Measurements from ENCODE around the gene ATG7.
"Not testable (repeated sequence)": the region's sequence is repeated elsewhere in the genome, so short reads cannot be mapped to it uniquely, and the experiment has no call there.

Gene ATG7

DNA sequence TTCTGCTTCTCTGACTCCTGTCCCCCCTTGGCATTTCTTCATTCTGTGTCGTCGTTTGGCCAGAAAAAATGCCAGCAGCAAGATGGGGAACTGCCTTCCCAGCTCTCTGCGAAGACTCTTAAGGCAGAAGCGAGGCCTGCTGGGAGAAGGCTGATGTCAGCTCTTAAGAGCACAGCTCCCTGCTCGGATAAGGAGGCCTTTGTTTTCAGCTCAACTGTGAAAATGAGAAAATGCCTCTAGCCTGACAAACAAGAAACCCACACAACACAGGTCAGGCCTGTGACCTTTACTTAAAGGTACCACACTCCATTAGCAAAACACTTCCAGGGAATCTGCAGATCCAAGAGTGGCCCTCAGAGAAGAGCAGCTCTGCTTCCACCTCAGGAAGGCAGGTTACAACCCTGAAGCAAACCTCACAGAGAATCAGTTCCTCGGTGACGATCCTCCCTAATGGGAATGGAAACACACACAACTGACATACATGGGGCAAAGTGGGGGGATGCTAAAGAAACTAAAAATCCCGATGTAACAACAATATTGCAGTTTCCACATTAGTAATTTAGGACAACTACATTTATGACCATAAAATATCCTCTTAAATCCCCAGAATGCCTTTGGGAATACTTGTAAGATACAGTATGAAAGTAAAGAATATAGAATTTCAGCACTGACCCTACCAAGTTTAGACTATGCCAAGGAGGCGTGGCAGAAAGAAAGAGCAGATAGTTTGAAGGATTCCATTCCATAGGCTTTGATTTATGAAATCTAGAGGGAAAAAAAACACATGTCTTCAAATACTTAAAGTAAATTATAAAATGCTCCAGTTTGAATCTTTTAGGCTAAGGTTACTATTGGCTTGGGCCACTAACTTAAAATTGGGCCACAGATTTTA lies 319.4 kb downstream of the ATG7 start:
- no peak overlapping the region for H3K27ac Mint-ChIP-seq
- H3K4me3 Mint-ChIP-seq: no peak overlapping the region
- peaks cover 30% of the 10 kb centered on the region for H3K36me3 Mint-ChIP-seq (ENCODE audit: low read depth)
- H3K4me1 Mint-ChIP-seq (ENCODE audit: low read depth): peaks cover 29% of the 10 kb centered on the region
- peaks cover 6% of the 10 kb centered on the region for H3K9me3 Mint-ChIP-seq
- H3K27me3 Mint-ChIP-seq (ENCODE audit: low read depth): no peaks in the 10 kb centered on the region
- no peak for DNase-seq (ENCODE audit: low spot score)

- Mint-ChIP-seq H3K27ac (no peak overlapping the region), H3K27me3 (ENCODE audit: low read depth) (no peaks in the 10 kb centered on the region), H3K4me1 (ENCODE audit: low read depth) (peaks cover 24% of the 10 kb centered on the region), H3K36me3 (ENCODE audit: low read depth) (peaks cover 37% of the 10 kb centered on the region), H3K4me3 (no peak overlapping the region), H3K9me3 (peaks cover 12% of the 10 kb centered on the region)
- DNase-seq (ENCODE audit: low spot score): no peak
These were observed 320.5 kb downstream of the ATG7 start for GRCh38 chr3:11592445-11593298.

- Mint-ChIP-seq H3K27me3 (ENCODE audit: low read depth) (no peaks in the 10 kb centered on the region), H3K9me3 (peaks cover 15% of the 10 kb centered on the region), H3K4me3 (no peak overlapping the region), H3K27ac (no peak overlapping the region), H3K36me3 (ENCODE audit: low read depth) (peaks cover 45% of the 10 kb centered on the region), H3K4me1 (ENCODE audit: low read depth) (peaks cover 17% of the 10 kb centered on the region)
- DNase-seq (ENCODE audit: low spot score): no peak
These were observed 321.3 kb downstream of the ATG7 start for GRCh38 chr3:11593318-11594034.

DNA sequence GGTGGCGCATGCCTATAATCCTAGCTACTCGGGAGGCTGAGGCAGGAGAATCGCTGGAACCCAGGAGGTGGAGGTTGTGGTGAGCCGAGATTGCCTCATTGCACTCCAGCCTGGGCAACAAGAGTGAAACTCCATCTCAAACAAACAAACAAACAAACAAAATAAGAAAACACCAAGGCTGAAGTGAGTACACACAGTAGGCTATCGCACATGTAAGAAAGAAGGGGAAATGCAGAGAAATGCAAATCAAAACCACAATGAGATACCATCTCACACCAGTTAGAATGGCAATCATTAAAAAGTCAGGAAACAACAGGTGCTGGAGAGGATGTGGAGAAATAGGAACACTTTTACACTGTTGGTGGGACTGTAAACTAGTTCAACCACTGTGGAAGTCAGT lies 322.8 kb downstream of the ATG7 start:
- H3K27ac Mint-ChIP-seq; H3K27me3 Mint-ChIP-seq (ENCODE audit: low read depth): not testable (repeated sequence)

DNA sequence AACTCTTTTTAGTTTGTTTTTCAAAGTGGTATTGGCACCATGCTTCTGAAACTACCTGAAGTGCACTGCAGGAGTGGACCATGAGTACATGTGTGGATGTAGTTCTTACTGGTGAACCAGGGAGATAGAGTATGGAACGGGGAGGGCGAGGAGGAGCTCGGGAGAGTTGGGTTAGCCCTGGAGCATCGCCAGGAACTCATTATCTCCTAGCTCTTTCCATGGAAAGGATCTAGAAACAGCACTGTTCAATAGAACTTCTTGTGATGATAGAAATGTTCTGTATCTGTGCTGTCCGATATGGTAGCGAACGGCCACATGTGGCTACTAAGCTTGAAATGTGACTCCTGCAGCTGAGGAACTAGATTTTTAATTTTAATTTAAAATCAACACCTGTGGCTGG lies 324.2 kb downstream of the ATG7 start:
- peaks cover 6% of the 10 kb centered on the region for H3K4me1 Mint-ChIP-seq (ENCODE audit: low read depth)
- H3K27ac Mint-ChIP-seq: no peak overlapping the region
- H3K9me3 Mint-ChIP-seq: peaks cover 20% of the 10 kb centered on the region
- H3K4me3 Mint-ChIP-seq: no peak overlapping the region
- no peak for DNase-seq (ENCODE audit: low spot score)
- no peaks in the 10 kb centered on the region for H3K27me3 Mint-ChIP-seq (ENCODE audit: low read depth)
- peaks cover 62% of the 10 kb centered on the region for H3K36me3 Mint-ChIP-seq (ENCODE audit: low read depth)

More for the DNA sequence above, 322.8 kb downstream of the ATG7 start:
- not testable (repeated sequence) for DNase-seq (ENCODE audit: low spot score); H3K4me1 Mint-ChIP-seq (ENCODE audit: low read depth); H3K4me3 Mint-ChIP-seq
- Mint-ChIP-seq H3K9me3 (peaks cover 20% of the 10 kb centered on the region), H3K36me3 (ENCODE audit: low read depth) (peaks cover 51% of the 10 kb centered on the region)

DNA sequence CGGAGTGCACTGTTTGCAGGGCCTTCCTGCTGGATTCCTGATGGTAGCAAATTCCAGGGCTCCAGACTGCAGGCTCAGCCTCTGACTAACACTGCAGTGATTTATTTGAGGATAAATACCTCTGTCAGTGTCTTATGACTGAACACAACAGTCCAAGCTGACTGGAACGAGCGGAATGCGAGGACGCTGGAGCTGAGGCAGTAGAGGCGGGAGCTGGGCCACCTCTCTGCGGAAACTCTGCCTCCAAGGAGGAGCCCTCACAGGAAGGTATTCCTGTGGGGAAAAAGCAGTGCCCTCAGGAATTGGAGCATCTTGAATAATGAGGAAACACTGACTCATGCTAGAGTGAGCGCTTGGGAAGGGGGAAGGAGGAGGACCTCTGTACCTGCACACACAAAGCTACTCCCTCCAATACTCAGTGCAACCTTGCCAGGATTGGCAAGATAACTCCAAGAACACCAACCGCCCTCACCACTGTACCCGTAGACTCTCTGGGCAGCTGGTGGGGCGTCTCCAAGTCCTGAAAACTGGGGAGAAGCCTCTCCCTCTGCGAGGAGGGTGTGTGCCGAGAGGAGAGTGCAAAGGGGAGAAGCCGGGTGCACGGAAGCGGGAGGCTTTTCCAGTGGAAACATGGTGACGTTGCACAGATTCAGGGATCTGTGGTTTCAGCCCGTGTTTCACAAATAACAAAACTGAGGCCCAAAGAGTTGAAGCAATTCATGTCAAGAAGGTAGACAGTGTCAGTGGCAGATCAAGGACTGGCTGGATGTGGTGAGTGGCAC lies 328.5 kb downstream of the ATG7 start:
- peaks cover 14% of the 10 kb centered on the region for H3K4me1 Mint-ChIP-seq (ENCODE audit: low read depth)
- H3K27me3 Mint-ChIP-seq (ENCODE audit: low read depth): no peaks in the 10 kb centered on the region
- peaks cover 20% of the 10 kb centered on the region for H3K9me3 Mint-ChIP-seq
- no peak overlapping the region for H3K4me3 Mint-ChIP-seq
- peak overlapping the region; percentile 10 for H3K27ac Mint-ChIP-seq
- no peak for DNase-seq (ENCODE audit: low spot score)
- peaks cover 57% of the 10 kb centered on the region for H3K36me3 Mint-ChIP-seq (ENCODE audit: low read depth)

GRCh38 chr3:11601446-11602238 lies 329.4 kb downstream of the ATG7 start:
- no peak overlapping the region for H3K27ac Mint-ChIP-seq
- H3K9me3 Mint-ChIP-seq: peaks cover 15% of the 10 kb centered on the region
- DNase-seq (ENCODE audit: low spot score): peak; percentile 23
- H3K27me3 Mint-ChIP-seq (ENCODE audit: low read depth): no peaks in the 10 kb centered on the region
- H3K4me1 Mint-ChIP-seq (ENCODE audit: low read depth): peaks cover 18% of the 10 kb centered on the region
- peaks cover 56% of the 10 kb centered on the region for H3K36me3 Mint-ChIP-seq (ENCODE audit: low read depth)
- no peak overlapping the region for H3K4me3 Mint-ChIP-seq

DNA sequence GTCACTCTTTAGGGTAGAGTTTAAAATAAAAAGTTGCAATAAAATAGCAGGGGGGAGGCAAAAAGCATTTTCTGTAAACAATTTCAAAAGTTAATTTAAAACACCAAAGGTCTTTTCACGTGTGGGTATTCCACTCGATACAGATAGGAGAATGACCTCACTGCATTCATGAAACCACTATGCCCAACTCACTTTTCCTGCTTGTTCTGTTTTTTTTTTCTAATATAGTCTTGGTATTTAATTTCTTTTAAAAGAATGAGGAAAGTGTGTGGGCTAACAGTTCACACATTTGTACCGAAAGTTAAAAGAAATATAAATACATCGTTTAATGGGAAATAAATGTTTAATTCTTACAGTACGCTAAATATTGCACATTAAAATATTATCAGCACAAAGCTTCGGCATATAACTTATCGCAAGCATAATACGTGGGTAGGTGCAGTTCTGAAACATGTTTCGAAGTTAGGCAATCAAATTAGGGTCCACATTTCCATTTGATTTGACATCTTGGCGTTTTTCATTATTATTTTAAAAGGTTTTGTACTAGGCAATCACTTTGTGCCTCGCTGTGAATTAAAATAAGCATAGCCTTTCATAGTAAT lies 330.1 kb downstream of the ATG7 start:
- no peak overlapping the region for H3K4me3 Mint-ChIP-seq
- peaks cover 24% of the 10 kb centered on the region for H3K4me1 Mint-ChIP-seq (ENCODE audit: low read depth)
- H3K9me3 Mint-ChIP-seq: peaks cover 9% of the 10 kb centered on the region
- no peak for DNase-seq (ENCODE audit: low spot score)
- H3K27ac Mint-ChIP-seq: no peak overlapping the region
- H3K27me3 Mint-ChIP-seq (ENCODE audit: low read depth): no peaks in the 10 kb centered on the region
- peaks cover 56% of the 10 kb centered on the region for H3K36me3 Mint-ChIP-seq (ENCODE audit: low read depth)

- Mint-ChIP-seq H3K36me3 (ENCODE audit: low read depth) (peaks cover 50% of the 10 kb centered on the region), H3K4me1 (ENCODE audit: low read depth) (peaks cover 26% of the 10 kb centered on the region), H3K4me3 (no peak overlapping the region), H3K9me3 (peaks cover 9% of the 10 kb centered on the region), H3K27ac (no peak overlapping the region), H3K27me3 (ENCODE audit: low read depth) (no peaks in the 10 kb centered on the region)
- no peak for DNase-seq (ENCODE audit: low spot score)
These were observed 330.8 kb downstream of the ATG7 start for GRCh38 chr3:11602886-11603527.

GRCh38 chr3:11603628-11604027 lies 331.4 kb downstream of the ATG7 start:
- DNase-seq (ENCODE audit: low spot score): no peak
- H3K27ac Mint-ChIP-seq: no peak overlapping the region

DNA sequence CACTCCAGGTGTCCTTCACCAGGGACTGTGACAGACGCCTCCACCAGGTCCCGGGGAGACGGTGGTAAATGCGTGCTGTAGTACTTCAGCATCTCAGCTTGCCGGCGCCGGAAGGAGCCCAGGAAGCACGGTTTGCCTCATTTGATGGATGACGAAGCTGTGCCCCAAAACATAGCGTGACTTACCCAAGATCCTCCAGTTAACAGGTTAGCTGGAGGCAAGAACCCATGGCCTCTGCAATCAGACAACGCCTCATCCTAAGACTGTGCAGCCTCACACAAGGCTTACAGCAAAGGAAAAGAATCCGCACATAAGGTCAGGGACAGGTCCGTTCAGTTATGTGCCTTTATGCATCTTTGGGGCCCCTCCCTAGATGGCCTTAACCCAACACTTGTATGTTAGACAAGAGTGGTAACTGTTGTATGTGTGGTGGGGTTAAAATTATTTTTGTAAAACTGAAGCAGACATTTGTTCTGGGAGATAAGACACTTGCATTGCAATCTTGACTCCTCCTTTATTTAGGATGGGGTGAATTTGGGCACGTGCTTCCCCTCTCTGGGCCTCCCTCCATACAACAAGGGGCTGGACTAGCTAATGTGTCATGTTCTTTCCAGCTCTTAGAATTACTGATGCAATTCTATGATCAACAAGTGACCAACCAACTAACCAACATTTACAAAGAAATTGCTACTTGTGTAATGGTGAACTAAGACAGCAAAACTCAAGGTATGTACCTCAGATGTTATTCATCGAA lies 332.1 kb downstream of the ATG7 start:
- H3K4me3 Mint-ChIP-seq: no peak overlapping the region
- peaks cover 32% of the 10 kb centered on the region for H3K4me1 Mint-ChIP-seq (ENCODE audit: low read depth)
- H3K27ac Mint-ChIP-seq: no peak overlapping the region
- DNase-seq (ENCODE audit: low spot score): no peak
- H3K9me3 Mint-ChIP-seq: no peaks in the 10 kb centered on the region
- peaks cover 40% of the 10 kb centered on the region for H3K36me3 Mint-ChIP-seq (ENCODE audit: low read depth)
- H3K27me3 Mint-ChIP-seq (ENCODE audit: low read depth): no peaks in the 10 kb centered on the region

More at GRCh38 chr3:11603628-11604027, 331.4 kb downstream of the ATG7 start:
- Mint-ChIP-seq H3K4me3 (no peak overlapping the region), H3K4me1 (ENCODE audit: low read depth) (peaks cover 28% of the 10 kb centered on the region), H3K27me3 (ENCODE audit: low read depth) (no peaks in the 10 kb centered on the region), H3K36me3 (ENCODE audit: low read depth) (peaks cover 44% of the 10 kb centered on the region), H3K9me3 (peaks cover 4% of the 10 kb centered on the region)
